ENCODE measurements around the gene LIN7B.
A peak's percentile ranks its signal among the peaks of the same experiment; 100 is the strongest.

- TF ChIP-seq, protein P1, sequence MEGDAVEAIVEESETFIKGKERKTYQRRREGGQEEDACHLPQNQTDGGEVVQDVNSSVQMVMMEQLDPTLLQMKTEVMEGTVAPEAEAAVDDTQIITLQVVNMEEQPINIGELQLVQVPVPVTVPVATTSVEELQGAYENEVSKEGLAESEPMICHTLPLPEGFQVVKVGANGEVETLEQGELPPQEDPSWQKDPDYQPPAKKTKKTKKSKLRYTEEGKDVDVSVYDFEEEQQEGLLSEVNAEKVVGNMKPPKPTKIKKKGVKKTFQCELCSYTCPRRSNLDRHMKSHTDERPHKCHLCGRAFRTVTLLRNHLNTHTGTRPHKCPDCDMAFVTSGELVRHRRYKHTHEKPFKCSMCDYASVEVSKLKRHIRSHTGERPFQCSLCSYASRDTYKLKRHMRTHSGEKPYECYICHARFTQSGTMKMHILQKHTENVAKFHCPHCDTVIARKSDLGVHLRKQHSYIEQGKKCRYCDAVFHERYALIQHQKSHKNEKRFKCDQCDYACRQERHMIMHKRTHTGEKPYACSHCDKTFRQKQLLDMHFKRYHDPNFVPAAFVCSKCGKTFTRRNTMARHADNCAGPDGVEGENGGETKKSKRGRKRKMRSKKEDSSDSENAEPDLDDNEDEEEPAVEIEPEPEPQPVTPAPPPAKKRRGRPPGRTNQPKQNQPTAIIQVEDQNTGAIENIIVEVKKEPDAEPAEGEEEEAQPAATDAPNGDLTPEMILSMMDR (IDR thresholded peaks at IDR 0.05) = peak; percentile 56 to 80 (median 71)
- TF ChIP-seq POLR2A (IDR thresholded peaks at IDR 0.05) = peak in 1 of 2 donors; percentile 26
These were observed at the start of gene LIN7B for GRCh38 chr19:49113762-49114629.

All from tibial nerve (tissue), 3 donors.